ENCODE measurements around the gene LDLRAD4.

LDLRAD4 gene

GRCh38 chr18:13218368-13218991, at the start of gene LDLRAD4:
TSS of gene LDLRAD4 (plus strand) at chr18:13218760.
- DNase-seq, result peak; percentile 39

GRCh38 chr18:13173578-13174145, 44.9 kb upstream of the LDLRAD4 start:
- no peak for DNase-seq

- no peak for DNase-seq
Measured at GRCh38 chr18:13175266-13175665, 43.3 kb upstream of the LDLRAD4 start.

DNA sequence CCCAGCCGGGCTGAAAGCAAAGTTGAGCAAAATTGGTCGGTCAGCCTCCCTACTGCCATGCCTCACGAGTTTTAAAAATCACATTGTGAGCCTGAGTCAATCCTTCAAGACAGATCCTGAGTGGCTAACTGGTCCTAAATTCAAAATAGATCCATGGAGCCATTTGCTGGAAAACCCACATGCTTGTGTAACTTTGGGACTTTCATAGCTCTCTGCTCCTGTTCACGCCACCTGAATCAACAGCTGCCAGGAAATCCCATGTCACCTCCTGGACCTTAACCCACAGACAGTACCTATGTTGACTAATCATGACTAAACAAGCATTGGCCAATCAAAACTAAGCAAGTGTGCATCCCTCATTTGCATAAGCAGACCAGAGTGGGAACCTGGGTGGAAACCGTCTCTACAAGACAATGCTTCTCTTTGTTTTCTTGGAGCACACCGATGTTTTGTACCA, 42.8 kb upstream of the LDLRAD4 start:
- DNase-seq, result no peak

GRCh38 chr18:13176847-13177246, 41.7 kb upstream of the LDLRAD4 start:
- DNase-seq, result no peak

DNA sequence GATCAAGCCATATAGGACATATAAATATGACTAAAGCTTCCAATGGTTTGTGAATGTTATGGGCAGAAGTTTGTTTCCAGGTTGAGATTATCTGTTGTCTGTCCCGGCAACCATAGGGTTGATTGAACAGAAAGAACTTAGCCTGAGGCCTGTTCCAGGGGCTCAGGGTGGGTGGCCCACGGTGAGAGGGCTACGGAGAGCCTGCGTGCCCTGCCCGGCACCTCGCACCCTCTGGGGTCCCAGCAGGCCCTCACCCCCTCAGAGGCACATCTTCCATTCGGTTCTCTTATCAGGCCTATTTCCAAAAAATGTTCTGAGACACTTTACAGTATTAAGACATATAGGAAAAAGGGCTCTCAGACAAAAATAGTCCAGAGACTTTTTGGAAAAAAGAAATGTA, 40.4 kb upstream of the LDLRAD4 start:
- no peak for DNase-seq

DNA sequence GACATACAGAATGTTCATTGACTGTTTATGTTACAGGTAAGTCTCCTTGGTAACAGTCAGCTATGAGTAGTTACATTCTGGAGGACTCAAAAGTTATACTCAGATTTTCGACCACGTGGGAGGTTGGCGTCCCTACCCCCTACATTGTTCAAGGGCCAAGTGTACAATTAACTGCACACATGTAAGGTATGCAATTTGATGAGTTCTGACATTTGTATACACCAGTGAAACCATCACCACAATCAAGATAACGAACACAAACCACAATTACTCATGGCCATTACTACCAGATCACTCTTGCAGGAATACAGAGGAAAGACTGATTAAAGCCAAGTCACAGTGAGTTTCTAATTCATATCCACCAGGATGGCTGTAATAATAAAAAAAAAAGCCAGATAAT, 39.6 kb upstream of the LDLRAD4 start:
- no peak for DNase-seq

- DNase-seq, result no peak
Measured at GRCh38 chr18:13179566-13180113, 38.9 kb upstream of the LDLRAD4 start.

DNA sequence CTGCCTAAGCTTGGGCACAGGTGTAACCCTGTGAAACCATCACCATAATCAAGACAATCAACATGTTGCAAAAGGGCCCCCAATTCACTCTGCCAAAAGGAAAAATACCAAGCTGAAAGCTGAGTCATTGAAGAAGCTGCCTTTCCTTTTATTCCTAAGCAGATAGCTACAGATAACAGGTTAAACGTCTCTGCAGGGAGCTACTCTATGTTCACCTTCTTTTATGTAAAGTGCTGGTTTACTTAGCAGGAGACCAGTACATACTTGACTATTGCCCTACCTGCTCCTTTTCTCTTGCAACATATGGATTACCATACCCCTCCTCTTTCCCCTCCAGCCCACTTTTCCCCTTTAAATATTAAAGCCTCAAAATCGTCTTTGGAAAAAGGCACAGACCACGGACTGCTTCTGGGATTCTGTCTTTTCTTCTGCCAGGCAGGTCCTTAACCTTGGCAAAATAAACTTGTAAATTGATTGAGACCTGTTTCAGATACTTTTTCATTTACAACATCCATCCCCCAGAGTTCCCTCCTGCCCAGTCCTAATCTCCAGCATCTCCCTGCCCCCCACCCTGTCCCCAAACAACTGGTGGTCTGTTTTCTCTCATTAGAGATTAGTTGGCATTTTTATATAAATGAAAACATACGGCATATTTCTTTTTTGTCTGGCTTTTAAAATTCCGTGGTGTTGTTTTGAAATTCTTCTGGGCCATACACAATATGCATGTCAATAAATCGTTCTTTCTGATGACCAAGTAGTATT, 37.8 kb upstream of the LDLRAD4 start:
- no peak for DNase-seq

GRCh38 chr18:13181765-13182164, 36.8 kb upstream of the LDLRAD4 start:
- DNase-seq, result no peak

DNA sequence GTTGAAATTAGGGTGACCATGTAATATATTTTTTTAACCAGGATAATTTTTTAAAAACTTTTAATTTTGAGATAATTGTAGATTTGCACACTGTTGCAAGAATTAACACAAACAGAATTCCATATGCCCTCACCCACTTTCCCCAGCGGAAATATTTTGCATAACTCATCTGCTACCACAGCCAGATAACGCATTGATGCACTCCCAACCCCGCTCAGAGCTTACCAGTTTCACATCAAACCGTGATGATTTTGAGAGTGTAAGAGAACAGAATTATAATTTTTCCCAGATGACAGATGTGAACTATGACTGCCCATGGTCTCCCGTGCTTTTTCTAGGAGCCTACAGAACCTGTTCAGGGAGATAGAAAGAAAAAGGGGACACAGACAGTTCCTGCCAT, 35.2 kb upstream of the LDLRAD4 start:
- no peak for DNase-seq

GRCh38 chr18:13183790-13184189, 34.8 kb upstream of the LDLRAD4 start:
- DNase-seq, result no peak

DNA sequence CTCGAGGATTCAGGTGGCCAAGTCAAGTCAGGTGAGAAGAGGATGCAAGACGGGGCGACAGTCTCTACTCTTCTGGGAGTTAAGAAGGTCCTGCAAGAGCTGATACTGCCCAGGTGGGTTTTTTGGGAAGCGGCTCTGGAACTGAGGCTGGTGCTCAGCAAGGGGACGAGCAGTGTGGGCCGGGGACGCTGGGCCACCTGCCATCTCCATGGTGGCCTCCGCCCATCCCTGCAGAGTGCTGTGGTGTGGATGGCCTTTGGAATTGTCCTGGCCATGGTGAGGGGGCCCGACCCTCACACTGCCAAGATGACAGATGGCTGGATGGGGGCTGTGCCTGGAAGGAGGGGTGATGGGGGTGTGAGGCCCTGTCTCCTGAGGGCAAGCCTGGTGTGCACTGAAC, 34.2 kb upstream of the LDLRAD4 start:
- no peak for DNase-seq

DNA sequence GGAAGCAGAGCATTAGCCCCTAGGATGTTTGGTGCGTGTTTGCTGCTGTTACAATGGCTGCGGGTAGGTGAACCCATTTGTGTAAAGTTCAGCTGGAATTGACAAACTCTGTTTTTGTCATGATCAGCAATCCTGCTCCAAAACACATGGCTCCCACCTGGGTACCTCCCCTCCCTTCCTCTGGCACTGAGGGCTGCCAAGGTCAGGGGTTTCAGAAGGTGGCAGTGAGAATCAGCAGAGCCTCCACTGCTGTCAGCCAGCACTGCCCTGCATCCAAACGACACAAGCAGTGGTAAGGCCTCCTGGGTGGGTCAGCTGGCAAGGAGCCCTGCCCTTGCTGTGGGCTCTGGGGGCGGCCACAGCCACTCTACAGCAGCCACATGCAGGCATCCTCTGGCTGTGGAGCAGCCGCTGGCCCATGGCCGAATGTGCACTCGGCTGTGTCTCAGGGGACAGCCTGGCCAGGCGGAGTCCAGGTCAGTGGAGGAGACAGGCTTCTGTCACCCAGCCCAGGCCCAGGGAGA, 32.8 kb upstream of the LDLRAD4 start:
- no peak for DNase-seq

GRCh38 chr18:13186687-13187086, 31.9 kb upstream of the LDLRAD4 start:
- DNase-seq, result no peak

DNA sequence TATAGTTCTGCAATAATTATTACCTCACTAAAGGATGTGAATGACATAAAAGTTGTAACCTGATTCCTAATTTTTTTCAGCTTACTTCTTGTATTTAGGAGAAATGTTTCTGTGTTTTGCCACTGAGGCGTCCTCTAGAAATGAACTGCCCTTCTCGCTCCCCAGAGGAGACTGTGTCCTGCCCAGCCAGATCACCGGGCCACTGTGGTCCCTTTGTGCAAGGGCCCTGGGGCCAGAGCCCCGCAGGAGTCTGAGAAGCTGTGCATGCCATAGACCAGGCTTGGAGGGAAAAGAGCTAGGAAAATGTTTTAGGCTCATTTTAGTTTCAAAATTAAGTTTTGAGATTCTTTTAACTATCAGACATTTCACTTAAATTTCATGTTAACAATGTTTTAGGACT, 31.1 kb upstream of the LDLRAD4 start:
- DNase-seq, result no peak

DNA sequence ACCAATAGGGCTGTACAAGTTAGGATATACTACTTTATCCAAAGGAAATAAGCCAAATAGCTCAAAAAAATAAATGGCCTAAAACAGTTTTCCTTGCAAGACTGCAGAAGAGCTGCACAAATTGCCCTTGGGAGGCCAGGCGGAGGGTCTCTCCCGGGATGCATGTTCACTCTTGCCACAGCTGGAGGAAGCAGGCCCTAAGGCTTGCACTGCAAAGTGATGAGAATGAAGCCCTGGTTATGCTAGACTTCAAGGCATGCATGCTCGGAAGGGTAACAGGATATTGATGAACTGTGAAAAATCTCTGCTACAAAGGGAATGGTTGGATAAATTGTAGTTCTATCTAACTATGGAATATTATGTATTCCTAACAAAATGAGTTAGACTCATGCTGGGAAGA, 27.5 kb upstream of the LDLRAD4 start:
- DNase-seq, result no peak

- no peak for DNase-seq
Measured at GRCh38 chr18:13191779-13192178, 26.8 kb upstream of the LDLRAD4 start.

DNA sequence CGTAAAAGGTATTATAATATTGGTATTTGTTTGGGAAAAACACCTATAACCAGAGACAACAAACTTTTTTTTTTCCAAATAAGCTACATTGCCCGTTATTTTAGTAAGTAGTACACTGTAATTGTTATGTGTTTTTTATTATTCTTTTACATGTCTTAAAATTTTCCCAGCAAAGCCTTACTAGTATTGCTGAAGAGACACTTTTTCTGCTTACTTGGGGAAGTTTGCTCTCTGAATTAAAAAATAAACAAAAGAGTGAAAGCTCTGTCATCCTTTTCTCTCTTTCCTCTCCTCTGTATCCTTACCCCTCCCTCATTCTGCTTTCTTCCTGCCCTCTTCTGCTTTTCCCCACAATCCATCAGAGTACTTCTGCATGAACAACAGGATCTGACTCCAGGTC, 25.6 kb upstream of the LDLRAD4 start:
- DNase-seq, result no peak

GRCh38 chr18:13194239-13194638, 24.3 kb upstream of the LDLRAD4 start:
- DNase-seq, result no peak

DNA sequence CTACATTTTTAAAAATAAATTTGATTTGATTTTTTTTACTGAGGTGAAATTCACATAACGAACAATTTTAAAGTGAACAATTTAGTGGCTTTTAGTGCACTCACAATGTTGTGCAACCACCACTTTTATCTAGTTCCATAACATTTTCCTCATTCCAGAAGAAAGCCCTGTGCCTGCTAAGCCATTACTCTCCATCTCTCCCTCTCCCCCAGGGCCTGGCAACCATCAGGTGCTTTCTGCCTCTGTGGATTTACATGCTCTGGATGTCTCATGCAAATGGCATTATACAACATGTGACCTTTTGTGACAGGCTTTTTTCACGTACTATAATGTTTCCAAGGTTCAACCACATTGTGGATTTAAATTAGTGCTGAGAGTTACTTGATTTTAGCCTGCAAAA, 19.9 kb upstream of the LDLRAD4 start:
- no peak for DNase-seq

- no peak for DNase-seq
Measured at GRCh38 chr18:13199169-13199568, 19.4 kb upstream of the LDLRAD4 start.

DNA sequence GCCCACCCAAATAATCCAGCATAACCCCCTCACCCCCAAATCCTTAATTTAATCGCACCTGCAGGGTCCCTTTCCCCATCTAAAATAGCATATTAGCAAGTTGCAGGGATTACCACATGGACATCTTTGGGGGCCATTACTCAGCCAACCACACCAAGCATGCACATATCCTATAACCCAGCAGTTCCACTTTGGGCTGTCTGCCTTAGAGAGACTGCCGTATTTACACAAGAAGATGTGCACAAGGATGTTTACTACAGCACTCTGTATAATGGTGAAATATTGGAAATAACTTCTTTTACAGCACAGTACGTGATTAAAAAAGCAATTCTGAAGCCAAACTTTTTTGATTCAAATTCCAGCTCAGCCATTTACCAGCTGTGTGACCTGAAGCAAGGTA, 17.3 kb upstream of the LDLRAD4 start:
- DNase-seq, result no peak

DNA sequence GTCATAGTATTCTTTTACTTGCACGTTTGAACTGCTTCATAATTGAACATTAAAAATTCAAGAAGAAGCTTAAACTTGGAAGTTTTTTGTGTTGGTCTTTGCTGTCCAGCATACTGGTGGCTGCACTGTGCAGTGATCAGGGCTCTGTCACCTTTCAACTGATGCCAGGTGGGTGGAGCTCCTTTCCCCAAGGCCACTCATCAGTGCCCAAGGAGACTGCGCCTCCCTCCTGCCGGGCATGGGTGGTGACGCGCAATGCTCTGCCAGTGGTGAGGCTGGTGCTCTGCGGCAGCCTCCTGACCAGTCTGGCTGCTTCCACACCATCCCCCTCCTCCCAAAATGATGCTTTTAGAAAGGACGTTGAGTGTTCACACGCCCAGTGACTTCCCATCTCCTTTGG, 16.0 kb upstream of the LDLRAD4 start:
- no peak for DNase-seq
